K562 (cell line): ENCODE measurements around the gene QKI. TPM values are rescaled to one million over a fixed set of nuclear protein-coding genes. Genes with fewer than 3 reads are reported as not detected.

Source experiments
- ATAC-seq: fragments of 200-7000 bp; cut with Tn5 transposase; 3 replicates; pipeline ENCODE4 v1.9.1; 2020; ENCODE audit warnings: moderate library complexity
- BruUV-seq: library from RNA; stranded (reverse); fragments of 400-500 nt; replicated peaks from 2 replicates; lab custom pipeline; 2021; lab: Mats Ljungman, UMichigan
- CTCF ChIA-PET: fragments of 300-600 bp; formaldehyde crosslinking; extraction: SDS; loops from one replicate; lab custom pipeline; 2021; ENCODE audit warnings: low intra/inter-chr PET ratio; lab: Yijun Ruan, JAX
- POLR2A ChIA-PET: fragments of 300-600, 350-650 bp; sonication (Branson Sonifier 250); formaldehyde crosslinking; extraction: SDS; loops from one replicate; lab custom pipeline; 2021; ENCODE audit warnings: antibody characterized with exemption, inconsistent platforms; lab: Yijun Ruan, JAX
- DNase-seq, 4 experiments: peaks; one replicate each; pipeline versions ENCODE4 v3.0.0 to v3.0.0-alpha.2; 2011 to 2018; ENCODE audit warnings: low spot score in 3 of 4, mixed read lengths in 3 of 4; ENCODE audit errors: extremely low read depth in 1 of 4
- FAIRE-seq: peaks from 2 replicates; lab custom pipeline; 2011; peaks lifted over from hg19 to GRCh38; lab: Jason Lieb, UNC
- H2AFZ ChIP-seq: 2 replicates; pipeline ENCODE4 v1.6.0; 2011; ENCODE audit warnings: low read depth, low read length, control low read depth, inconsistent platforms
- H3K27ac ChIP-seq: fragments of 200-600 bp; 3 replicates; pipeline ENCODE4 v1.8.0; 2011; ENCODE audit warnings: low read depth, mild to moderate bottlenecking, control low read depth, inconsistent platforms, low read length, moderate library complexity, mixed read lengths; ENCODE audit errors: extremely low read depth
- H3K27me3 ChIP-seq, 2 experiments: fragments of 300-600 bp in 1 of 2; 2 replicates in 1 of 2; 3 replicates in 1 of 2; pipeline versions ENCODE4 v1.6.0 to v1.8.0; 2011; ENCODE audit warnings: inconsistent platforms in 2 of 2, low read length in 2 of 2, mild to moderate bottlenecking in 1 of 2, mixed read lengths in 1 of 2, moderate library complexity in 1 of 2; ENCODE audit not compliant: control insufficient read depth in 2 of 2, insufficient read depth in 2 of 2
- H3K36me3 ChIP-seq: fragments of 300-600 bp; 3 replicates; pipeline ENCODE4 v1.8.0; 2011; ENCODE audit warnings: mild to moderate bottlenecking, low read length, inconsistent platforms; ENCODE audit not compliant: control insufficient read depth, insufficient read depth
- H3K4me1 ChIP-seq, 2 experiments: fragments of 200-600 bp in 1 of 2; replicated peaks in 1 of 2; 2 replicates in 1 of 2; 3 replicates in 1 of 2; pipeline versions ENCODE4 v1.5.1 to v1.8.0; 2011; ENCODE audit warnings: inconsistent platforms in 2 of 2, low read length in 2 of 2, mild to moderate bottlenecking in 1 of 2, mixed read lengths in 1 of 2, moderate library complexity in 1 of 2; ENCODE audit not compliant: control insufficient read depth in 2 of 2, insufficient read depth in 2 of 2
- H3K4me2 ChIP-seq: 2 replicates; pipeline ENCODE4 v1.6.1; 2011; ENCODE audit warnings: low read length, control low read depth, inconsistent platforms, mixed read lengths; ENCODE audit not compliant: insufficient read depth
- H3K4me3 ChIP-seq: fragments of 200-600 bp; sonication (generic), shearing (Covaris generic); 2 replicates; pipeline ENCODE4 v1.5.1; 2016; ENCODE audit warnings: control low read depth, inconsistent platforms
- H3K79me2 ChIP-seq: fragments of 200-600 bp; 3 replicates; pipeline ENCODE4 v1.8.0; 2011; ENCODE audit warnings: low read length, inconsistent platforms; ENCODE audit not compliant: control insufficient read depth, insufficient read depth
- H3K9ac ChIP-seq, 2 experiments: 2 replicates each; pipeline versions ENCODE4 v1.6.0 to v1.6.1; 2011; ENCODE audit warnings: low read depth in 2 of 2, low read length in 2 of 2, control low read depth in 1 of 2, inconsistent platforms in 1 of 2, mild to moderate bottlenecking in 1 of 2, mixed read lengths in 1 of 2; ENCODE audit not compliant: insufficient read depth in 1 of 2
- H3K9me1 ChIP-seq: one replicate; pipeline ENCODE4 v1.6.0; 2011; ENCODE audit warnings: inconsistent platforms, mild to moderate bottlenecking, low read length, moderate library complexity; ENCODE audit not compliant: control insufficient read depth, insufficient read depth
- H3K9me3 ChIP-seq: replicated peaks from 2 replicates; pipeline ENCODE4 v1.5.1; 2011; ENCODE audit warnings: low read depth, low read length, inconsistent platforms; ENCODE audit not compliant: control insufficient read depth, insufficient read depth
- H4K20me1 ChIP-seq: replicated peaks from 2 replicates; pipeline ENCODE4 v1.6.1; 2011; ENCODE audit warnings: low read length, inconsistent platforms, mixed read lengths; ENCODE audit not compliant: control insufficient read depth, insufficient read depth
- ARHGAP35 ChIP-seq: fragments of 450-650 bp; IDR thresholded peaks from 2 replicates; pipeline ENCODE4 v1.6.1; 2018; ENCODE audit not compliant: partially characterized antibody
- CEBPB ChIP-seq: fragments of 450-650 bp; IDR thresholded peaks from 2 replicates; pipeline ENCODE4 v1.6.1; 2016; ENCODE audit warnings: missing genetic modification characterization, missing compliant biosample characterization
- CEBPG ChIP-seq, 3 experiments: fragments of 200-800 bp in 1 of 3; sonication (Bioruptor generic) in 1 of 3; sonication (generic) in 1 of 3; formaldehyde crosslinking in 1 of 3; IDR thresholded peaks in 2 of 3; conservative IDR thresholded peaks in 1 of 3; 2 replicates each; pipeline versions ENCODE4 v1.6.1 to v1.8.0; 2016 to 2022; ENCODE audit warnings: missing compliant biosample characterization in 2 of 3, missing genetic modification characterization in 2 of 3, mild to moderate bottlenecking in 1 of 3, missing genetic modification reagents in 1 of 3
- DACH1 ChIP-seq: fragments of 450-650 bp; IDR thresholded peaks from 2 replicates; pipeline ENCODE4 v1.6.1; 2018; ENCODE audit not compliant: partially characterized antibody
- ILK ChIP-seq: fragments of 450-650 bp; IDR thresholded peaks from 2 replicates; pipeline ENCODE4 v1.6.1; 2016; ENCODE audit warnings: missing genetic modification characterization, low read depth, mild to moderate bottlenecking, missing compliant biosample characterization, moderate library complexity, borderline replicate concordance
- POLR2AphosphoS2 ChIP-seq: IDR thresholded peaks from 2 replicates; pipeline ENCODE4 v1.6.1; 2012; ENCODE audit warnings: low read length, improper control_type of control experiment
- RB1 ChIP-seq: fragments of 450-650 bp; IDR thresholded peaks from 2 replicates; pipeline ENCODE4 v1.6.1; 2017; ENCODE audit warnings: low read depth, mild to moderate bottlenecking
- USF2 ChIP-seq: sonication (generic); formaldehyde crosslinking; IDR thresholded peaks from 2 replicates; pipeline ENCODE4 v1.5.0; 2020; ENCODE audit warnings: missing genetic modification reagents
- YBX1 ChIP-seq: fragments of 450-650 bp; IDR thresholded peaks from 2 replicates; pipeline ENCODE4 v1.7.1; 2016; ENCODE audit warnings: mild to moderate bottlenecking
- ZMIZ1 ChIP-seq, 2 experiments: fragments of 150-350 bp in 1 of 2; IDR thresholded peaks; 2 replicates each; pipeline ENCODE4 v1.6.1; 2012 to 2016; ENCODE audit warnings: low read depth in 2 of 2, low read length in 2 of 2, mild to moderate bottlenecking in 1 of 2, moderate library complexity in 1 of 2
- ZNF140 ChIP-seq: fragments of 250-450 bp; sonication (Bioruptor Pico); IDR thresholded peaks from 2 replicates; pipeline ENCODE4 v1.8.0; 2021; ENCODE audit warnings: moderate library complexity, mild to moderate bottlenecking, inconsistent platforms
- WGBS: fragments of 100-300 bp; shearing (Covaris generic); methylation state at CpG from one replicate; pipeline ENCODE4 v1.1.6; 2016; ENCODE audit warnings: low coverage, mixed read lengths; ENCODE audit not compliant: insufficient coverage; ENCODE audit errors: missing lambda C conversion rate; 5-methylcytosine and 5-hydroxymethylcytosine counted together
- in situ Hi-C: fragments of 300-500 bp; cut with MboI; formaldehyde crosslinking; loops from 4 replicates; pipeline ENCODE4 v1.15.0; 2018; ENCODE audit warnings: inconsistent platforms, mixed read lengths
- intact Hi-C: fragments of 100-400 bp; cut with micrococcal nuclease; formaldehyde crosslinking; loops from 2 replicates; pipeline ENCODE4 v1.14.2; 2022
- polyA plus RNA-seq, 8 experiments: library from polyadenylated mRNA; depleted of rRNA in 4 of 8; stranded (reverse) in 5 of 8; unstranded in 3 of 8; fragments of >200 nt; fragmentation: Nextera tagmentation in 2 of 8; fragmentation: Illumina TruSeq in 1 of 8; extraction: Ambion mirVana in 2 of 8; extraction: Trizol in 1 of 8; gene quantifications; 2 replicates each; pipeline versions ENCODE4 v1.2.1 to v1.2.3, GENCODE V29; 2011 to 2014; ENCODE audit warnings: inconsistent platforms in 1 of 8, missing spikeins in 1 of 8
- total RNA-seq, 7 experiments: library from RNA; depleted of rRNA in 6 of 7; stranded (reverse); fragments of >200 nt in 6 of 7; fragmentation: Illumina TruSeq in 2 of 7; extraction: Trizol in 2 of 7; gene quantifications; 2 replicates each; pipeline versions ENCODE4 v1.2.1 to v1.2.3, GENCODE V29; 2011 to 2021; ENCODE audit warnings: low replicate concordance in 1 of 7
- TF ChIP-seq, protein P1 (sequence below): fragments of 250-450 bp; sonication (Bioruptor Pico); IDR thresholded peaks from 2 replicates; pipeline ENCODE4 v1.8.0; 2022; ENCODE audit warnings: moderate library complexity, mild to moderate bottlenecking, inconsistent platforms
- TF ChIP-seq, protein P2 (sequence below): fragments of 450-650 bp; formaldehyde crosslinking; IDR thresholded peaks from 2 replicates; pipeline ENCODE4 v1.4.0; 2022; ENCODE audit warnings: missing genetic modification characterization

QKI gene
- total and polyA plus RNA-seq, 9 of the 15 experiments (the other 6 are each of a cell fraction or from before 2014, with no cell fraction given), result 20.4 to 215 (median 123) TPM

DNA sequence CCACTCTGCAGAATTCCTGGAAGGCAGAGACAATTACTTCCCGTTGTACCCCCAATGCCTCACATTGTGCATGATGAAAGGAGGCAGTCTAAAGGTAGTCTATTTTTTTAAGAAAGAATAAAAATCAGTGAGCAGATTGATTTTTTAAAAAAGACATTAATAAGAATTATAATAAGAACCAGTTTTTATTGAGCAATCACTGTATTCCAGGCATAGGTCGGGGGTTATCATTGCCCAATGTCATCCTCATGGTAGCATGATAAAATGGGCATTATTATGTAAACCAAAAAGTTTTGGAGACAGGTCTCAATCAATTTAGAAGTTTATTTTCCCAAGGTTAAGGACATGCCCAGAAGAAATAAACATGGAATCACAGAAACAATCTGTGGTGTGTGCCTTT lies 14.0 kb upstream of the QKI start:
- POLR2A ChIA-PET, result no interaction called here
- Histone ChIP-seq H3K9me3 (no peaks in the 10 kb centered on the region), H3K27ac (no peak overlapping the region), H3K4me3 (no peak overlapping the region), H3K79me2 (no peaks in the 10 kb centered on the region), H3K36me3 (no peaks in the 10 kb centered on the region), H3K4me1 (peaks cover 0 to 3% of the 10 kb centered on the region in 2 experiments; a peak in 1 of 5 replicates), H3K27me3 (peaks cover 7 to 25% of the 10 kb centered on the region in 2 experiments), H3K4me2 (no peak overlapping the region), H2AFZ (no peak overlapping the region), H3K9ac (no peak overlapping the region), H3K9me1 (no peaks in the 10 kb centered on the region), H4K20me1 (no peaks in the 10 kb centered on the region)
- no TSS peak for BruUV-seq
- FAIRE-seq (no peak), DNase-seq (no peak), ATAC-seq (no peak)
- CTCF ChIA-PET, result no interaction called here
- TF ChIP-seq USF2 (CRISPR knock-in tag) (no peak), CEBPG (CRISPR knock-in tag; IDR thresholded peaks at IDR 0.05) (no peak), CEBPG (tag; conservative IDR thresholded peaks at IDR 0.05 in 1 of 2, IDR thresholded peaks at IDR 0.05 in 1 of 2) (peak in 1 of 2 experiments; percentile 62; a peak in 2 of 4 replicates), POLR2AphosphoS2 (no peak), ARHGAP35 (no peak), ILK (no peak), RB1 (no peak), CEBPB (tag) (peak; percentile 54; the same call in 1 of the 2 replicates), YBX1 (no peak), DACH1 (no peak), ZNF140 (no peak), ZMIZ1 (IDR thresholded peaks at IDR 0.05; ENCODE audit: low read depth in 2 of 2, low read length in 2 of 2) (no peak)
- TF ChIP-seq, protein P1, sequence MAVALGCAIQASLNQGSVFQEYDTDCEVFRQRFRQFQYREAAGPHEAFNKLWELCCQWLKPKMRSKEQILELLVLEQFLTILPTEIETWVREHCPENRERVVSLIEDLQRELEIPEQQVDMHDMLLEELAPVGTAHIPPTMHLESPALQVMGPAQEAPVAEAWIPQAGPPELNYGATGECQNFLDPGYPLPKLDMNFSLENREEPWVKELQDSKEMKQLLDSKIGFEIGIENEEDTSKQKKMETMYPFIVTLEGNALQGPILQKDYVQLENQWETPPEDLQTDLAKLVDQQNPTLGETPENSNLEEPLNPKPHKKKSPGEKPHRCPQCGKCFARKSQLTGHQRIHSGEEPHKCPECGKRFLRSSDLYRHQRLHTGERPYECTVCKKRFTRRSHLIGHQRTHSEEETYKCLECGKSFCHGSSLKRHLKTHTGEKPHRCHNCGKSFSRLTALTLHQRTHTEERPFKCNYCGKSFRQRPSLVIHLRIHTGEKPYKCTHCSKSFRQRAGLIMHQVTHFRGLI, result no peak
- TF ChIP-seq, protein P2, sequence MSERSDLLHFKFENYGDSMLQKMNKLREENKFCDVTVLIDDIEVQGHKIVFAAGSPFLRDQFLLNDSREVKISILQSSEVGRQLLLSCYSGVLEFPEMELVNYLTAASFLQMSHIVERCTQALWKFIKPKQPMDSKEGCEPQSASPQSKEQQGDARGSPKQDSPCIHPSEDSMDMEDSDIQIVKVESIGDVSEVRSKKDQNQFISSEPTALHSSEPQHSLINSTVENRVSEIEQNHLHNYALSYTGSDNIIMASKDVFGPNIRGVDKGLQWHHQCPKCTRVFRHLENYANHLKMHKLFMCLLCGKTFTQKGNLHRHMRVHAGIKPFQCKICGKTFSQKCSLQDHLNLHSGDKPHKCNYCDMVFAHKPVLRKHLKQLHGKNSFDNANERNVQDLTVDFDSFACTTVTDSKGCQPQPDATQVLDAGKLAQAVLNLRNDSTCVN (CRISPR knock-in tag), result no peak
- 14% methylated on average over 2 of the region's 2 CpGs for WGBS
- intact Hi-C loops, result loop anchor here (5.0 kb wide), 1 partner anchor 218 kb away; no protein-coding TSS in a partner anchor
- in situ Hi-C loops, result no loop called here
